Stimulated activated CD4-positive, alpha-beta T cell treated with anti-CD3 and anti-CD28 coated beads, Interleukin-4, amount 100 ng/mL, for 4 hours (primary cell): ENCODE data around the gene TMPRSS6.

Experiments
- DNase-seq, 2 experiments: peaks; one replicate each; pipeline ENCODE4 v3.0.0-alpha.2; 2020

Gene TMPRSS6

GRCh38 chr22:37063431-37064420, 45.8 kb downstream of the TMPRSS6 start:
- no peak for DNase-seq

GRCh38 chr22:37062702-37063381, 46.7 kb downstream of the TMPRSS6 start:
- DNase-seq, result no peak

DNA sequence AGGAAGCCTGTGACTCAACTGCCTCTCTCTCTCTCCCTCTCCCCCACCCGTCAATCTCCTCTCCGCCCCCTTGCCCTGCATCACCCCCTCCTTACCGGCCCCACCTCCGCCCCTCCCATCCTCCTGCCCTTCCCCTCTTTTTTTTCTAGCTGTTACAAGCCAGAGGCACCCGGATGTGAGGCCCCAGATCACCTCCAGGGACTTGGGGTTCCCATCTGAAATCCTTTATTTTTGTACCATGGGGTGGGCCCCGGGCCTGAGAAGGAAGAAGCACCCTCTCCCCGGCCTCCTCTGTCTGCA, 47.2 kb downstream of the TMPRSS6 start:
- DNase-seq, result peak in 1 of 2 experiments; percentile 22

DNA sequence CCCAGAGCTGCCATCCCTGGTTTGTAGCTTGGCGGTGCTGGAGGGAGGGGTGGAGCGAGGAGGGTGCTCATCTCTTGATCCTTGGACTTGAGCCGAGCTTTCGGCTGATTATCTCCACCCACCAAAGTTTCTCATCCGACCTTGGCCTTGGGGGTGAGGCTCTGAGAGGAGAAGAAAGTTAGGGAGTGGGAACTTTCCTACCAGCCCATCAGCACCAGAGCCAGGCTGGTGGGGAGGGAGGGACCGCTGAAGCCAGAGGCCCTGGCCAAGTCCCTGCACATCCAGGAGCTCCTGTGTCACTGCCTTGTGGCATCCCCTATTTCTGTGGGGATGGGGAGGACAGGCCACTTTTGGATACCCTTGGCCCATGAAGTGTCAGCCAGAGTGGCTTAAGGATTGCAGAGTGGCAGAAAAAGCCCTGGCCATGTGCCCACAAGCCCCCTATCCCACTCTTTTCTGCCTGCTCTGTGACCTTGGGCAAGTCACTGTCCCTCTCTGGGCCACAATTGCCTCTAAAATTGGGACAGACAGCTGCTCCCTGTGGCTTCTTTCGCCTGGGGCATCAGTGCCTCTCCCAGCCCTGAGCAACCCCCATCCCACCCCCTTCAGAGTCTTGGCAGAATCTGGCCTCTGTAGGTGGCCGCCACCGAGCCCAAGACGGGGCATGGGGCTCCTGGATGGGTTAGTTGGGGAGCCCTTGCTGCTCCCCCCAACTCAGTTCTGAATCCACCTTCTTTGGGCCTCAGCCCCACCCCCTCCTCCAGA, 47.7 kb downstream of the TMPRSS6 start:
- DNase-seq, result no peak

DNA sequence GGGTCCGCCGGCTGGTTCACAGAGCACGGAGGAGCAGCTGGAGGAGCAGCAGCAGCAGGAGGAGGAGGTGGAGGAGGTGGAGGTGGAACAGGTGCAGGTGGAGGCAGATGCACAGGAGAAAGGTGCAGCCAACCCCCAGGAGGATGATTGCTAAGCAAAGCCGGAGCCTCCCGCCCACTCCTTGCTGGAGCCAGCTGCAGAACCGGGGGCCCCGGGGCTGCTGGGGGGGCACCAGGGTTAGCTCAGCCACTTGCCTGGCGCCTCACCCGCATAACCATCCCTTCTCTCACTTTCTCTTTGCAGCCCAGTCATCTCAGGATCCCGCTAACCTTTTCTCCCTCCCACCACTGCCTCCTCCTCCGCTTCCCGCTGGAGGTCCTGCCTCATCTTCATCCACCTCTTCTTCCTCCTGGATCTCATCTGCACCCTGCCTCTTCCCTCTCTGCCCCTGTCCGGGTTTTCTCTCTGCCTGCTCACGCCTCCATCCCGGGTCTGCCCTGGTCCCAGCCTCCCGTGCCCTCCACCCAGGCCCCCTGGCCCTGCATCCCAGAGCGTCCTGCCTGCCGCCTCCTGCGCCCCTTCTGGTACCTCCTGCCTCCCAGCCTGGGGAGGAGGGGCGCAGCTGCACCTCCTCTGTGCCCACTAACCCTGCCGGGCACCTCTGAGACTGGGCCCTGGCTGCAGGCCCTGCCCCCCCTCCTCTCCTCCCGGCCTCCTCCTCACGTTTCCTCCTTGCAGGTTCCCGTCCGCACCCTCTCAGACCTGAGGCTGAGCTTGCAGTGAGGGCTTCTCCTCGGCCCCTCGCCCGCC, 48.5 kb downstream of the TMPRSS6 start:
- peak in 1 of 2 experiments; percentile 48 for DNase-seq

DNA sequence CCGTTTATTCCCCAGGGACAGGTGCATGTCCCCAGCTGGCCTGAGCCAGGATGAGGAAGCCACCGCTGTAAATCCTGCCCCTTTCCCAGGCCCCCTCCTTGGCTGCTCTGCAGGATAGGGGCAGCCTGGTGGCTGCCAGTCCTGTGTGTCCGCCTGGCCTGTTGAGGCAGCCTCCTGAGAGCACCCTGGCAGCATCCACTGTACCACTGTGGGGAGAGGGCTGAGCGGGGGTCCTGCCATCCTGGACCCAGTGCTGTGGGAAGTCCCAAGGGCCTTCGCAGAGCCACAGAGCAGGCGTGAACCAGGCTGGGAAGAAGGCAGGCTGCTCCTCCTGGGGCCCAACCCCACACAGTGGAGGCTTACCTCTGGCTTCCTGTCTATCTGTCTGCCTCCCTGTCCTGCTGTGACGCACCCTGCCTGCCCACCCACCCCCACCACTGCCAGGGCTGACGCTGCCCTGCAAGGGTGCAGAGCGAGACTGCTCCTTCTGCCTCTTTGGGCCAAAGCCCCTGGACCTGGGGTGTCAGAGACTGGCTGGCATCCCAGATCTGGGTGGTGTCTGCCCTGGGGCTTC, 49.5 kb downstream of the TMPRSS6 start:
- no peak for DNase-seq

DNA sequence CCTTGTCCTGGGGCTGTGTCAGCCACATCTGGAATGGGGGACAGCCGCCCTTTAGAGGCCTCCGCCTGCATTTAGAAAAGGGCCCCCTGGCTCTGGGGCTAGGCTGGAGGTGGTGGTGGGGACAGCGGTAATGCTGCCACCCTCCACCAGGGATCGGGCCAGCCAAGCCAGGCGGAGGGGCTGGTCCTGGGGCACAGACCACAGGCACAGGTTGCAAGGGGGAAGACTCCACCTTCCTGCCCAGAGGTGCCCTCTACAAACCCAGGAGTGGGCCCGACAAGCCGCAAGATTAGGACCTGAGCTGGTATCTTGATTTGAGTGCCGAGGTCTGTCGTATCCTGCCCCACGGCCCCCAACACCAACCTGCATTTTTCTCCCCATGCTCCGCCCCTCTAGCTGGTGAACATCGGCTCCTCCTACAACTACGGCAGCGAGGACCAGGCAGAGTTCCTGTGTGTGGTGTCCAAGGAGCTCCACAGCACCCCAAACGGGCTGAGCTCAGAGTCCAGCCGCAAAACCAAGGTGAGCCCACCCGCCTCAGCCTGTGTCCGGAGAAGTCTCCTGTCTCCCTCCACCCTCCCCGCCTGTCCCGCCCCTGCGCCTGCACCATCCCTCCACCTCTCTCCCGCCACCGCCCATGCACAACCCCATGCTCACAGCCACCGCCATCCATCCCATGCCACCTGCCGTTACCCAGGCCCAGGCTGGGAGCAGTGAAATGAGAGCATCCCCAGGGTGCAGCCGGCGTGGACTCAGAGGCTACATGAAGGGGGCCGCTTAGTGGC, 50.4 kb downstream of the TMPRSS6 start:
- DNase-seq, result no peak

GRCh38 chr22:37057796-37058510, 51.6 kb downstream of the TMPRSS6 start:
- no peak for DNase-seq

DNA sequence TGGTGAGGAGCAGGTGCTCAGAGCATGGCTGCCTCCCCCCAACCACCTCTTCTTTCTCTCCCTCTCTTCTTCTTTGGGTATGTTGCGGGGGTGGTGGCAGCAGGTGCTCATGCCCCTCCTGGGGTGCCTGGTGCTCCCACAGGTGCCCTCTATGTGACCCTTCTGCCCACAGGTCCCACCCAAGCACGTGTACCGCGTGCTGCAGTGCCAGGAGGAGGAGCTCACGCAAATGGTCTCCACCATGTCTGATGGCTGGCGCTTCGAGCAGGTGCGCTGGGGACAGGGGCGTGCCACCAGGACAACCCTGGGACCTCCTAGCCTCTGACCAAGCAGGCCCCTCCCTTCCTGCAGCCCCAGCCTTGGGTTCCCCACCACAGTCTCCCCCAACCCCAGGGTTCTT, 52.3 kb downstream of the TMPRSS6 start:
- no peak for DNase-seq

DNA sequence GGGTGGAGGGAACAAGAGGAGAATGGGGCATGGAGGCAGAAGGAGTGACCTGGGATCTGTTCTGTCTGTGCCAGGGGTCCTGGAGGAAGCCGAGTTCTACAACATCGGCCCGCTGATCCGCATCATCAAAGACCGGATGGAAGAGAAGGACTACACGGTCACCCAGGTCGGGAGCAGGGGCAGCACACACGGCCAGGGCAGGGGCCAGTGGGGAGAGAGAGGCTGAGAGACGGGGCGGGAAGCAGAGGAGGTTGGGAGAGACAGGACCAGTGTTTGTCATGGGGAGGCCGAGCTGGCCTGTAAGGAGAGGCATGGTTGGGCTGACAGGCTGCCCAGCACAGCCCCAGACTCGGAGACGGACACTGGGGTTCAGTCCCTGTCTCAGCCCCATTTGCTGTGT, 53.3 kb downstream of the TMPRSS6 start:
- no peak for DNase-seq

DNA sequence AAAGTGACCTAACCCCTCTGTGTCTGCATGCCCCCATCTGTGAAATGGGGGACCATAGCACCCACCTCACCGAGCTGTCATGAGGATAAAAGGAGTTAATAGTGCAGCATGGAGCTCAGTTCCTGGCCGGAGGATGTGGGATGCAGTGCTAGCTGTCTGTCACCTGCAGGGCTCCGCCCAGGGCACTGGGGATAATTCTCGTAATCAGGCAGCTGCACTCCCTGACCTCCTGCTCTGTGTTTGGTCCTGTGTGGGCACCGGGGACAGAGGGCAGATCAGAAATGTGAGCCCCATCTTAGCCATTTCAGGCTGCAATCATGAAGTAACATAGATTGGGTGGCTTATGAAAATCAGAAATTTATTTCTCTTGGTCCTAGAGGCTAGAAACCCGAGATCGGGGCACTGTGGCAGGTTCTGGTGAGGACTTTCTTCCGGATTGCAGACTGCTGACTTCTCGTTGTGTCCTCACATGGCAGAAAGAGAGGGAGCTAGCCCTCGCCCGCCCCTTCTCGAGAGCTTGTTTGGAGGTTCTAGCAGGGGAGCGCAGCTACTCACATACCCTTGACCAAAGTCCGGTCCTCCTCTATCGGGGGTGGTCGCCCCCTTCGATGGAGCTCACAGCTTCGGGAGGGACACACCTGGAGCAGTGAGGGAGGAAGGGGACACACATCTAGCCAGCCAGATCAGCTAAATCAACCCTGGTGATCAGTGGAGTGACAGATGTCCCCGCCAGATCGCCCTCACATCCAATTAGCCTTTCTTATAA, 54.7 kb downstream of the TMPRSS6 start:
- DNase-seq, result no peak

- no peak for DNase-seq
Measured at GRCh38 chr22:37054056-37054395, 55.5 kb downstream of the TMPRSS6 start.

GRCh38 chr22:37053310-37054055, 56.0 kb downstream of the TMPRSS6 start:
- no peak for DNase-seq

DNA sequence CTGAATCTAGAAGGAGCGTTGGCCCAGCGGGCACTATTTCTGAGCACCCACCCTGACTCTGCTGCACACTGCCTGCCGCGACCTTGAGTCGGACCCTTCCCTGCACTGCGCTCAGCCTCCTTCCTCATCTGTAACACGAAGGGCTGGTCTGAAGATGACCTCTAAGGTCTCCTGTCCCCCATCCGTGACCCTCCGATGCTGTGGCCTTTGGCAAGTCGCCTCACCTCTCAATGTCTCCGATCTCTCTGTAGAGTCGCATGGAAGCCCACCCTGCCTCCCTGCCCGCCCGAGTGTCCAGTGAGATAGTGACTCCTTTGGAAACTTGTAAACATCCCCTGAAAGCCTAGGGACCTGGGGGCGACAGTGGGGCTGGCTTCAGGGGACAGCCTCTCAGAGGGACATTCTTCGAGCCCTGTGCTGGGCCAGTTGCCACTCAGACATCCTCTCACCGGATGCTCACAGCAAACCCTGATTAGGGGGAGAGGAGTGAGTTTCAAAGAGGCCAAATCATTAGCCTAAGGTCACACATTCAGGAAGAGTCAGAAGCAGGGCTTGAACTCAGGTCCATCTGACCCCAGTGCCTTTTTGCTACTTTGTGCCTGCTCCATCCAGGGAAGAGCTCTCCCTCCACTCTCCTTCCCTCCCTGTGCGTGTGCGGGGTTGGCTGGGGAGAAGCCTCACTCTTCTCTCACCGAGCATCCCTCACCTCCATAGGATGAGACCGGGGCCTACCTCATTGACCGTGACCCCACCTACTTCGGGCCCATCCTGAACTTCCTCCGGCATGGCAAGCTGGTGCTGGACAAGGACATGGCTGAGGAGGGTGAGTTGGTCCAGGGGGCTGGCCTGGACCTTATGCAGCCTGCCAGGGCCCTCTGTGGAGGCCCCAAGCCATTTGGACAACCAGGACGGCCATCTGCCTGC, 56.9 kb downstream of the TMPRSS6 start:
- no peak for DNase-seq

- peak; percentile 75 to 82 for DNase-seq
Measured at GRCh38 chr22:37051391-37052385, 57.8 kb downstream of the TMPRSS6 start, which contains the start of gene KCTD17. TSS of gene KCTD17 (plus strand) at chr22:37051742. CDS start at chr22:37051761, 19 bp downstream.

DNA sequence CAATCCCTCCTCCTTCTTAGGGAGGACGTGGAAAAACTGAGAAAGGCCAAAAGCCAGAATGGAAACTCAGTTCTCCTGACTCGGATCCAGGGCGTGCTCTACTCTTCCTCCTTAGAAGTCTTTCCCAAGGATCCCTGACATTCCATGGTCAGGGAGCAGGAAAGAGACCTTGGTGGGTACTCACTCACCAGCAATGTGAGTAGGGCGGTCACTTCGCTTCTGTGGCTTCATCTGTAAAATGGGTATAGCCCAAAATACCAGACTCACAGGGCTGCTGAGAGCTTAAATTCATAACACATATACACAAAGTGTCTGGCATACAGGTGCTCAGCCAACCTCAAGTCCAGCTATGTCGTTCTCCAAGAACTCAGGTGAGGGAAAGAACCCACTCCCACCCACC, 58.6 kb downstream of the TMPRSS6 start:
- no peak for DNase-seq

- no peak for DNase-seq
Measured at GRCh38 chr22:37049224-37049623, 60.3 kb downstream of the TMPRSS6 start.
